Large intestine (tissue), 12 donors: ENCODE measurements around the gene SLFN14. TPM values are rescaled to one million over a fixed set of nuclear protein-coding genes. Genes with fewer than 3 reads are reported as not detected.

Experiments used
- DNase-seq, 2 donors: peaks; one replicate each; pipeline versions ENCODE4 v3.0.0 to v3.0.0-alpha.2; 2013
- H3K27ac ChIP-seq: one replicate; pipeline ENCODE4 v1.5.1; 2013; ENCODE audit warnings: low read length
- H3K27me3 ChIP-seq: 2 replicates; pipeline ENCODE4 v1.6.1; 2013; ENCODE audit warnings: low read length; ENCODE audit not compliant: control insufficient read depth, insufficient read depth
- H3K36me3 ChIP-seq: 2 replicates; pipeline ENCODE4 v1.6.1; 2013; ENCODE audit warnings: low read length; ENCODE audit not compliant: control insufficient read depth, insufficient read depth
- H3K4me1 ChIP-seq: one replicate; pipeline ENCODE4 v1.6.1; 2013; ENCODE audit warnings: low read length; ENCODE audit not compliant: control insufficient read depth, insufficient read depth
- H3K4me3 ChIP-seq: one replicate; pipeline ENCODE4 v1.5.1; 2013; ENCODE audit warnings: low read length
- H3K9me3 ChIP-seq: one replicate; pipeline ENCODE4 v1.6.1; 2013; ENCODE audit warnings: mild to moderate bottlenecking, low read depth, low read length, moderate library complexity; ENCODE audit not compliant: control insufficient read depth
- WGBS: methylation state at CpG from one replicate; pipeline ENCODE4 v1.1.5; 2013; ENCODE audit warnings: low lambda C conversion rate; ENCODE audit not compliant: insufficient coverage; 5-methylcytosine and 5-hydroxymethylcytosine counted together
- long read RNA-seq, 11 donors: transcript quantifications; one replicate each; lab custom pipeline, GENCODE V29; 2026
- polyA plus RNA-seq: library from polyadenylated mRNA; unstranded; fragments of 120-200 nt; gene quantifications from one replicate; pipeline ENCODE4 v1.2.1, GENCODE V29; 2013

SLFN14 gene
- polyA plus RNA-seq: 0.21 TPM
- long read RNA-seq, donor 1: 0 reads
- long read RNA-seq, donor 2: 0 reads
- long read RNA-seq, donor 3: 0 reads
- long read RNA-seq, donor 4: 0 reads
- long read RNA-seq, donor 5, partial matches to known transcripts: 16 of 16 reads
- long read RNA-seq, donor 5, other reads (novel, unspliced or antisense): 0 of 16 reads
- long read RNA-seq, donor 6, partial matches to known transcripts: 0 of 31 reads
- long read RNA-seq, donor 6, other reads (novel, unspliced or antisense): 31 of 31 reads
- long read RNA-seq, donor 7: 0 reads
- long read RNA-seq, donor 8: 0 reads
- long read RNA-seq, donor 9: 0 reads
- long read RNA-seq, donor 10, partial matches to known transcripts: 27 of 27 reads
- long read RNA-seq, donor 10, other reads (novel, unspliced or antisense): 0 of 27 reads
- long read RNA-seq, donor 11: 0 reads

DNA sequence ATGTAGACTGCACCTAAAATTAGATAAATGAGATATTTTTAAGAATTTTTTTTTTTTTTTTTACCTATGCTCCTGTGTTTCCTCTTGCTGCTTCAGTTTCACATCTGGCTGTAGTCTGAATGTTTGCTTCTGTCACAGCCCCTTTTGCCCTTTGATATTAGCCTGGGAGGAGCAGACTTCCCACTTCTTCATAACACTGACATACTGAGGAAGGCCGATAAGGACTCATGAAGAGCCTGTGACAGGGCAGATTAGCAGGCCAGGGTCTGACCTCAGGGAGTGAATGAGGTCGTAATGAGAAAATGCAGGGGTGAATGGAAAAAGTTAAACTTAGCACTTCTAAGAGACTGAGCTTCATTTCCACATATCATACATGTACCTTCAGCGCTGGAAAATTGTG lies at the start of gene SLFN14:
Gene SLFN14, minus strand, starts transcription at position 117 of the 400 bp plus-strand sequence. CDS start 2,757 bp downstream, outside the sequence.
- H3K27me3 ChIP-seq: peaks cover 7% of the 10 kb centered on the region
- H3K4me3 ChIP-seq: no peak within 1 kb of the TSS
- H3K4me1 ChIP-seq: peaks cover 5% of the 10 kb centered on the region
- DNase-seq: peak; percentile 44 to 76
- no peaks in the 10 kb centered on the region for H3K36me3 ChIP-seq
- no peak within 1 kb of the TSS for H3K27ac ChIP-seq
- 20% methylated on average over 1 of the region's 3 CpGs for WGBS
- no peaks in the 10 kb centered on the region for H3K9me3 ChIP-seq

- no peaks in the 10 kb centered on the region for H3K4me1 ChIP-seq
- H3K9me3 ChIP-seq: no peaks in the 10 kb centered on the region
- DNase-seq: no peak
- H3K4me3 ChIP-seq: no peak overlapping the region
- peaks cover 50% of the 10 kb centered on the region for H3K36me3 ChIP-seq
- H3K27me3 ChIP-seq: no peaks in the 10 kb centered on the region
- H3K27ac ChIP-seq: no peak overlapping the region
- 100% methylated on average over 2 of the region's 4 CpGs for WGBS
These were observed 49.2 kb upstream of the SLFN14 start for GRCh38 chr17:35609831-35610230.

DNA sequence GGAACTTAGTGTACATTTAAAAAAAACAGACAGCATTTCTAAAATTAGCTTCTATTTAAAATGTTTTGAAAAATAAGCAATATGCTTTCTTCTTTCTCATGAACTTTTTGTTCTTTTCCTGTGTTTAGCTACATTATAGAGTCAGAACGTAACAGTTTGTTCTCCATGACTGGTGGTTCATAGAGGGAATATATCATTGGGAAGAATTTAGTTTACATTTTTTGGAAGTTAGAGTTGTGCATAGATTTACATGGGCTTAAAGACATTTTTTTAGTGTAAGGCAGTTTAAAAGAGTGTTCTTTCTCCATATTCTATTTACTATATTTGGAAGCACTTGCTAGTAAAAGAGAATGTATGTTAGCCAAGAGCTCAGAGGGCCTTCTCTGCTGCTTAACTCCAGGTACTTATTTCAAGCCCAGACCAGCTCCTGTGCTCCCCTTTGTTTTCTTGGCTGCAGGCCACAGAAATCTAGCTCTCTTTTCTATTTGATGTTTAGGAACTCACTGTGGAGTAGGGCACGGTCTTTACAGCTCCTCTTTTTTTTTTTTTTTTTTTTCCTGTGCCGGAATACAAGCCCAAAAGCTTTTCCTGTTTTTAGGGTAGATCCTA lies 46.7 kb upstream of the SLFN14 start:
- Histone ChIP-seq H3K4me1 (no peaks in the 10 kb centered on the region), H3K27ac (peak overlapping the region; percentile 39), H3K9me3 (no peaks in the 10 kb centered on the region), H3K36me3 (peaks cover 46% of the 10 kb centered on the region), H3K4me3 (no peak overlapping the region), H3K27me3 (no peaks in the 10 kb centered on the region)
- DNase-seq: no peak
- WGBS: 80% methylated on average over 2 of the region's 3 CpGs

- H3K9me3 ChIP-seq: no peaks in the 10 kb centered on the region
- no peaks in the 10 kb centered on the region for H3K4me1 ChIP-seq
- no peak overlapping the region for H3K27ac ChIP-seq
- H3K27me3 ChIP-seq: no peaks in the 10 kb centered on the region
- DNase-seq: no peak
- WGBS: 100% methylated on average over 1 of the region's 2 CpGs
- H3K4me3 ChIP-seq: no peak overlapping the region
- peaks cover 49% of the 10 kb centered on the region for H3K36me3 ChIP-seq
These were observed 45.1 kb upstream of the SLFN14 start for GRCh38 chr17:35605678-35606077.

DNA sequence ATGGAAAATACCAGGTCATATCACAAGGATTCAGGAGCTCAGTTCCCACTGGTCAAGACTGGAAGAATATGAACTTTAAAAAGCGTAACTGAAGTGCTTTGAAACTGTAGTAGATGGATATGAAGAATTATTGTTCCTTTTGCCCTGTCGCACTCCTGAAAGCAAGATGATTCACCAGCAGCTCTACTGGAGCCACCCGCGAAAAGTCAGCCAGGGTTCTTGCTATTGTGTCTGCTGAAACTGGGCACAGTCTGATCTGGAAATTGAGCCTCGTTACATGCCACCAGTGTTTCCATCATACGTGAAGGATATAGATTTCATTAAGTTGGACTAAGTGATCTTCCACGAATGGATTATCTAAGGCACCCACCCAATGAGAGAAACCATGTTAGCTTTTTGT lies 43.1 kb upstream of the SLFN14 start:
- Histone ChIP-seq H3K27me3 (no peaks in the 10 kb centered on the region), H3K36me3 (peaks cover 52% of the 10 kb centered on the region), H3K9me3 (no peaks in the 10 kb centered on the region), H3K27ac (no peak overlapping the region), H3K4me3 (no peak overlapping the region), H3K4me1 (no peaks in the 10 kb centered on the region)
- 100% methylated on average over 1 of the region's 7 CpGs for WGBS
- no peak for DNase-seq

- 40% methylated on average over 2 of the region's 5 CpGs for WGBS
- peaks cover 7% of the 10 kb centered on the region for H3K9me3 ChIP-seq
- peaks cover 6% of the 10 kb centered on the region for H3K4me1 ChIP-seq
- peak; percentile 76 to 91 for DNase-seq
- H3K27me3 ChIP-seq: no peaks in the 10 kb centered on the region
- H3K36me3 ChIP-seq: peaks cover 53% of the 10 kb centered on the region
- no peak overlapping the region for H3K4me3 ChIP-seq
- H3K27ac ChIP-seq: peak overlapping the region; percentile 79
These were observed 37.0 kb upstream of the SLFN14 start for GRCh38 chr17:35597604-35598003.

GRCh38 chr17:35596530-35597233 lies 36.1 kb upstream of the SLFN14 start:
- H3K4me3 ChIP-seq: no peak overlapping the region
- H3K4me1 ChIP-seq: peaks cover 6% of the 10 kb centered on the region
- no CpG with 5 or more reads among the region's 54 CpGs for WGBS
- H3K36me3 ChIP-seq: peaks cover 50% of the 10 kb centered on the region
- H3K27ac ChIP-seq: peak overlapping the region; percentile 79
- no peak for DNase-seq
- H3K9me3 ChIP-seq: peaks cover 7% of the 10 kb centered on the region
- H3K27me3 ChIP-seq: no peaks in the 10 kb centered on the region

GRCh38 chr17:35596072-35596471 lies 35.5 kb upstream of the SLFN14 start:
- Histone ChIP-seq H3K4me3 (no peak overlapping the region), H3K27me3 (no peaks in the 10 kb centered on the region), H3K27ac (no peak overlapping the region), H3K9me3 (peaks cover 7% of the 10 kb centered on the region), H3K4me1 (peaks cover 6% of the 10 kb centered on the region), H3K36me3 (peaks cover 44% of the 10 kb centered on the region)
- DNase-seq: no peak
- WGBS: no CpG with 5 or more reads among the region's 4 CpGs

DNA sequence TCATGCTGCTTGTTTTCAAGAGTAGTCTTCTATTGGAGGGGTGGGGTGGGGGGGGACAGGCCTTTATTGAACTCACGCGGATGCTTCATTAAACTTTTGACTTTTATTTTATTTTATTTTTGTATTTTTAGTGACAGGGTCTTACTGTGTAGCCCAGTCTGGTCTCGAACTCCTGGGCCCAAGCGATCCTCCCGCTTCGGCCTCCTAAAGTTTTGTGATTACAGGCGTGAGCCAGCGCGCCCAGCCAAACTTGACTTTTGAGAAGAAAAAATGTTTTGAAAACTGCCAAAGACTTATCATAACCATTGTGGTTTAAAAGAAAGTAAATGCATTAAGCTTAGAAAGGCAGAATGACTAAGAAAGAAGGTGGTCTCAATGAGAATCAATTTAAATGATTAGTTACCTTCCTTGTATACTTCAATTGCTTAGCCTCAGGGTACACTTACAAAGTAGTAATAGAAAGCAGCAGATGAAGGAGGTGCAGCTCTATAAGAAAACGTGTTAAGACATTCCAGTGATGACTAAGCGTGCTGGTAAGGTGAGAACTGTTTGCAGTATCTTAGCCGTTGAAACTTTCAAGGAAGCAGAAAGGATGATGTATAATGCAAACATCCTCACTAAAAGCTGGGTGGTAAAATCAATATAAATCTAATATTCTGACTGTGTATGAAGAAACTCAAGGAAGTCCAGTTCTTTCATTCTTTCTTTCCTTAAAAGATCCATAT lies 27.7 kb upstream of the SLFN14 start:
- Histone ChIP-seq H3K27ac (peak overlapping the region; percentile 29), H3K4me1 (peaks cover 4% of the 10 kb centered on the region), H3K27me3 (peaks cover 8% of the 10 kb centered on the region), H3K36me3 (no peaks in the 10 kb centered on the region), H3K4me3 (peak overlapping the region; percentile 92), H3K9me3 (no peaks in the 10 kb centered on the region)
- peak; percentile 37 to 72 for DNase-seq
- WGBS: 34% methylated on average over 4 of the region's 12 CpGs
